Measurements from ENCODE around the gene SET. TPM values are rescaled to one million over a fixed set of nuclear protein-coding genes. Genes with fewer than 3 reads are reported as not detected.

SET gene
- total and polyA plus RNA-seq, 2 donors (not counting 3 experiments of a cell fraction or from before 2014, with no cell fraction given) = 61.1 to 483 TPM

DNA sequence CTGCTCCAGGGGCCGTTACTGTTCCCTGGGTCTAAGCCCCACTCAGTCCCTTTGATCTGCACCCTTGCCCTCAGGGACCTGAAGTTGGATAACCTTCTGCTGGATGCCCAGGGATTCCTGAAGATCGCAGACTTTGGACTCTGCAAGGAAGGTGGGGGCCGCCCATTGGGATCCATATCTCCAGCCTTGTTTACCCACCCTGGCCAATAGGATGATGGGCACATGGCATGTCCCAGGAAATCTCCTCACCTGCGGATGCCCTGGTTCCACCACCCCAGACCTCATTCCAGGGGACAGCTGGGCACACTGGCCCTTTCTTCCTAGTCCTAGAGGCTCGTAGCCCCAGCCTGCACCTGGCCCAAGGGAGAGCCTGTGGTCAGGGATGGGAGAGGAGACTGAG, 29.5 kb downstream of the SET start:
- CTCF ChIA-PET = no interaction called here
- no peak overlapping the region for H3K27ac ChIP-seq (ENCODE audit: insufficient read depth, low read depth, low read length)
- no peak for FAIRE-seq
- H3K4me2 ChIP-seq (ENCODE audit: insufficient read depth, low read length) = no peak overlapping the region
- no peaks in the 10 kb centered on the region for H3K79me2 ChIP-seq (ENCODE audit: control insufficient read depth, insufficient read depth, low read length)
- intact Hi-C loops (cut with micrococcal nuclease) = no loop called here
- no peaks in the 10 kb centered on the region for H4K20me1 ChIP-seq (replicated peaks; ENCODE audit: control insufficient read depth, extremely low read depth, insufficient read depth, low read length)
- dilution Hi-C loops (cut with MboI; ENCODE audit: extremely low pct_ligation_motif_present, low sequenced_read_pairs) = no loop called here
- H2AFZ ChIP-seq (ENCODE audit: low read depth, low read length) = no peak overlapping the region
- H3K9me1 ChIP-seq (replicated peaks; ENCODE audit: control insufficient read depth, extremely low read depth, insufficient read depth, low read length) = no peaks in the 10 kb centered on the region
- H3K27me3 ChIP-seq (ENCODE audit: control insufficient read depth in 2 of 2, insufficient read depth in 2 of 2, low read length in 2 of 2) = no peaks in the 10 kb centered on the region
- peaks cover 2% of the 10 kb centered on the region for H3K4me1 ChIP-seq (ENCODE audit: control insufficient read depth, extremely low read depth, insufficient read depth, low read length)
- no peak overlapping the region for H3K4me3 ChIP-seq (replicated peaks in 1 of 3; ENCODE audit: insufficient read depth in 1 of 3, low read depth in 1 of 3, low read length in 3 of 3)
- no peak overlapping the region for H3K9ac ChIP-seq (replicated peaks; ENCODE audit: extremely low read depth, insufficient read depth, low read length)
- no peak for DNase-seq (ENCODE audit: low read depth, low spot score)
- BruUV-seq (replicated peaks) = no TSS peak
- TF ChIP-seq, protein P1, sequence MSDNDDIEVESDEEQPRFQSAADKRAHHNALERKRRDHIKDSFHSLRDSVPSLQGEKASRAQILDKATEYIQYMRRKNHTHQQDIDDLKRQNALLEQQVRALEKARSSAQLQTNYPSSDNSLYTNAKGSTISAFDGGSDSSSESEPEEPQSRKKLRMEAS (IDR thresholded peaks at IDR 0.05; ENCODE audit: insufficient read depth, insufficient read length) = no peak
- TF ChIP-seq POLR2AphosphoS5 (IDR thresholded peaks at IDR 0.05; ENCODE audit: insufficient read depth, low read depth, low read length) (no peak), MYC (IDR thresholded peaks at IDR 0.05; ENCODE audit: low read depth, low read length) (no peak), GATA2 (IDR thresholded peaks at IDR 0.05; ENCODE audit: insufficient read depth, insufficient read length, low read depth, low read length) (no peak), FOS (IDR thresholded peaks at IDR 0.05; ENCODE audit: borderline replicate concordance, insufficient read depth, low read length) (no peak), POLR2A (IDR thresholded peaks at IDR 0.05; ENCODE audit: low read depth, low read length) (no peak), JUN (IDR thresholded peaks at IDR 0.05; ENCODE audit: borderline replicate concordance, insufficient read depth, insufficient read length, low read depth) (no peak), EZH2 (IDR thresholded peaks at IDR 0.05; ENCODE audit: borderline replicate concordance, low read depth, low read length, severe bottlenecking) (no peak)
- TF ChIP-seq, protein P2, sequence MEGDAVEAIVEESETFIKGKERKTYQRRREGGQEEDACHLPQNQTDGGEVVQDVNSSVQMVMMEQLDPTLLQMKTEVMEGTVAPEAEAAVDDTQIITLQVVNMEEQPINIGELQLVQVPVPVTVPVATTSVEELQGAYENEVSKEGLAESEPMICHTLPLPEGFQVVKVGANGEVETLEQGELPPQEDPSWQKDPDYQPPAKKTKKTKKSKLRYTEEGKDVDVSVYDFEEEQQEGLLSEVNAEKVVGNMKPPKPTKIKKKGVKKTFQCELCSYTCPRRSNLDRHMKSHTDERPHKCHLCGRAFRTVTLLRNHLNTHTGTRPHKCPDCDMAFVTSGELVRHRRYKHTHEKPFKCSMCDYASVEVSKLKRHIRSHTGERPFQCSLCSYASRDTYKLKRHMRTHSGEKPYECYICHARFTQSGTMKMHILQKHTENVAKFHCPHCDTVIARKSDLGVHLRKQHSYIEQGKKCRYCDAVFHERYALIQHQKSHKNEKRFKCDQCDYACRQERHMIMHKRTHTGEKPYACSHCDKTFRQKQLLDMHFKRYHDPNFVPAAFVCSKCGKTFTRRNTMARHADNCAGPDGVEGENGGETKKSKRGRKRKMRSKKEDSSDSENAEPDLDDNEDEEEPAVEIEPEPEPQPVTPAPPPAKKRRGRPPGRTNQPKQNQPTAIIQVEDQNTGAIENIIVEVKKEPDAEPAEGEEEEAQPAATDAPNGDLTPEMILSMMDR (IDR thresholded peaks at IDR 0.05; ENCODE audit: extremely low read depth in 1 of 2, insufficient read depth in 1 of 2, low read depth in 1 of 2, low read length in 2 of 2) = no peak
- peaks cover 2 to 24% of the 10 kb centered on the region in 2 experiments for H3K36me3 ChIP-seq (ENCODE audit: control insufficient read depth in 2 of 2, extremely low read depth in 1 of 2, insufficient read depth in 2 of 2, low read length in 2 of 2)
- no peaks in the 10 kb centered on the region for H3K9me3 ChIP-seq (replicated peaks; ENCODE audit: control insufficient read depth, insufficient read depth, low read length)
- POLR2A ChIA-PET = no interaction called here
